ENCODE results near the gene CCDC60. TPM values are rescaled to one million over a fixed set of nuclear protein-coding genes. Genes with fewer than 3 reads are reported as not detected.

The CCDC60 gene
- total and polyA plus RNA-seq, 2 experiments from 2014 or later = 15.7 to 19.1 TPM

DNA sequence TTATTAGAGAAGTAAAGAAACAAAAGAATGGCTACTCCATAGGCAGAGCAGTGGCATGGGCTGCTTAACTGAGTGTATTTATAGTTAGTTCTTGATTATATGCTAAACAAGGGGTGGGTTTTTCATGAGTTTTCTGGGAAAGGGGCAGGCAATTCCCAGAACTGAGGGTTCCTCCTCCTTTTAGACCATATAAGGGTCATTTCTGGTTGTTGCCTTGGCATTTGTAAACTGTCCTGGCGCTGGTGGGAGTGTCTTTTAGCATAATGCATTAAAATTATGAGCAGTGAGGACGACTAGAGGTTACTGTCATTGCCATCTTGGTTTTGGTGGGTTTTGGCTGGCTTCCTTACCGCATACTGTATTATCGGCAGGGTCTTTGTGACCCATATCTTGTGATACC, 40.1 kb downstream of the CCDC60 start:
- TF ChIP-seq, protein P1, sequence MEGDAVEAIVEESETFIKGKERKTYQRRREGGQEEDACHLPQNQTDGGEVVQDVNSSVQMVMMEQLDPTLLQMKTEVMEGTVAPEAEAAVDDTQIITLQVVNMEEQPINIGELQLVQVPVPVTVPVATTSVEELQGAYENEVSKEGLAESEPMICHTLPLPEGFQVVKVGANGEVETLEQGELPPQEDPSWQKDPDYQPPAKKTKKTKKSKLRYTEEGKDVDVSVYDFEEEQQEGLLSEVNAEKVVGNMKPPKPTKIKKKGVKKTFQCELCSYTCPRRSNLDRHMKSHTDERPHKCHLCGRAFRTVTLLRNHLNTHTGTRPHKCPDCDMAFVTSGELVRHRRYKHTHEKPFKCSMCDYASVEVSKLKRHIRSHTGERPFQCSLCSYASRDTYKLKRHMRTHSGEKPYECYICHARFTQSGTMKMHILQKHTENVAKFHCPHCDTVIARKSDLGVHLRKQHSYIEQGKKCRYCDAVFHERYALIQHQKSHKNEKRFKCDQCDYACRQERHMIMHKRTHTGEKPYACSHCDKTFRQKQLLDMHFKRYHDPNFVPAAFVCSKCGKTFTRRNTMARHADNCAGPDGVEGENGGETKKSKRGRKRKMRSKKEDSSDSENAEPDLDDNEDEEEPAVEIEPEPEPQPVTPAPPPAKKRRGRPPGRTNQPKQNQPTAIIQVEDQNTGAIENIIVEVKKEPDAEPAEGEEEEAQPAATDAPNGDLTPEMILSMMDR (IDR thresholded peaks at IDR 0.05; ENCODE audit: low read depth, low read length) = no peak
- Histone ChIP-seq H3K4me3 (no peak overlapping the region), H3K27ac (peak overlapping the region; percentile 92), H3K36me3 (no peaks in the 10 kb centered on the region), H3K9me3 (ENCODE audit: low read depth) (no peaks in the 10 kb centered on the region), H3K4me1 (ENCODE audit: low read depth) (peaks cover 77% of the 10 kb centered on the region), H3K27me3 (no peaks in the 10 kb centered on the region)
- no peak for DNase-seq (ENCODE audit: low read depth in 1 of 2, low spot score in 1 of 2)

DNA sequence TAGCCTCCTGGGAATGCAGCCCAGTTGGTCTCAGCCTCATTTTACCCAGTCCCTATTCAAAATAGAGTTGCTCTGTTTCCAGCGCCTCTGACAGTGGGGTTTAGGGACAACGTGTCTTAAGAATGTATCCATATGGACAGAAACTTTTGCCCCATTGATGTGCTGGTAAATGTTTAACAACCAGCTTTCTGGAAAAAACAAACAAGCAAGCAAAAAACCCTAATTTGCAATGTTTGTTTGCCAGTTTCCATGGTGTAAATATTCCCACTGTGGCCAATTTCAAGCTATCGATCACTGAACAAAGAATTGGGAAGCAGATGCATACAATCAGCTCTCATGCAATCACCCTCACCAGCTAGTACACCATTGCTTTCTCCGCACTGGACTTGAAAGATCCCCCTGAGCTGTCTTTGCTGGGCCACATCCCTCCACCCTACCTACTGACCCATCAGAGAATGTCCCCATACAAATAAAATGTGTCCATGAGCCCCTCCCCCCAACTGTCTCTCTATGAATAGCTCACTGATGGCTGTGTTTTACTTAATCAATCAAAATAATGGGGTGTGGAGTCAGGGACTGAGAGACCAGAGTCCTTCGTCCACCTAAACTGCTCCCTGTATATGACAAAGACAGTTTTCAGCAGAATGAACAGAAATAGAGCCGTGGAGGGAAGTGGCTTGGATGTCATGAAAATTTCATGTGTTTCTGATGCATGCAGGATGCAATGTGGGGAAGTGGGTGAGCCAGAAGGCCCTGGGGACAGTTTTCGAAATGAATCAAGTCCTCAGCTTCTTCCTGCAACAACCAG, 40.8 kb downstream of the CCDC60 start:
- H3K4me3 ChIP-seq = no peak overlapping the region
- H3K27me3 ChIP-seq = no peaks in the 10 kb centered on the region
- peaks cover 72% of the 10 kb centered on the region for H3K4me1 ChIP-seq (ENCODE audit: low read depth)
- no peaks in the 10 kb centered on the region for H3K36me3 ChIP-seq
- DNase-seq (ENCODE audit: low read depth in 1 of 2, low spot score in 1 of 2) = no peak
- TF ChIP-seq, protein P1 (IDR thresholded peaks at IDR 0.05; ENCODE audit: low read depth, low read length) = no peak
- H3K9me3 ChIP-seq (ENCODE audit: low read depth) = no peaks in the 10 kb centered on the region
- peak overlapping the region; percentile 92 for H3K27ac ChIP-seq

- no peaks in the 10 kb centered on the region for H3K9me3 ChIP-seq (ENCODE audit: low read depth)
- peak overlapping the region; percentile 92 for H3K27ac ChIP-seq
- H3K4me3 ChIP-seq = no peak overlapping the region
- H3K27me3 ChIP-seq = no peaks in the 10 kb centered on the region
- no peaks in the 10 kb centered on the region for H3K36me3 ChIP-seq
- TF ChIP-seq, protein P1 (IDR thresholded peaks at IDR 0.05; ENCODE audit: low read depth, low read length) = no peak
- no peak for DNase-seq (ENCODE audit: low read depth in 1 of 2, low spot score in 1 of 2)
- peaks cover 72% of the 10 kb centered on the region for H3K4me1 ChIP-seq (ENCODE audit: low read depth)
Measured at GRCh38 chr12:119375883-119376190, 41.3 kb downstream of the CCDC60 start.

- DNase-seq (ENCODE audit: low read depth in 1 of 2, low spot score in 1 of 2) = no peak
- peak overlapping the region; percentile 68 for H3K27ac ChIP-seq
- H3K4me1 ChIP-seq (ENCODE audit: low read depth) = peaks cover 71% of the 10 kb centered on the region
- H3K27me3 ChIP-seq = no peaks in the 10 kb centered on the region
- H3K36me3 ChIP-seq = no peaks in the 10 kb centered on the region
- no peaks in the 10 kb centered on the region for H3K9me3 ChIP-seq (ENCODE audit: low read depth)
- TF ChIP-seq, protein P1 (IDR thresholded peaks at IDR 0.05; ENCODE audit: low read depth, low read length) = no peak
- H3K4me3 ChIP-seq = no peak overlapping the region
Measured at GRCh38 chr12:119378903-119379302, 44.4 kb downstream of the CCDC60 start.

DNA sequence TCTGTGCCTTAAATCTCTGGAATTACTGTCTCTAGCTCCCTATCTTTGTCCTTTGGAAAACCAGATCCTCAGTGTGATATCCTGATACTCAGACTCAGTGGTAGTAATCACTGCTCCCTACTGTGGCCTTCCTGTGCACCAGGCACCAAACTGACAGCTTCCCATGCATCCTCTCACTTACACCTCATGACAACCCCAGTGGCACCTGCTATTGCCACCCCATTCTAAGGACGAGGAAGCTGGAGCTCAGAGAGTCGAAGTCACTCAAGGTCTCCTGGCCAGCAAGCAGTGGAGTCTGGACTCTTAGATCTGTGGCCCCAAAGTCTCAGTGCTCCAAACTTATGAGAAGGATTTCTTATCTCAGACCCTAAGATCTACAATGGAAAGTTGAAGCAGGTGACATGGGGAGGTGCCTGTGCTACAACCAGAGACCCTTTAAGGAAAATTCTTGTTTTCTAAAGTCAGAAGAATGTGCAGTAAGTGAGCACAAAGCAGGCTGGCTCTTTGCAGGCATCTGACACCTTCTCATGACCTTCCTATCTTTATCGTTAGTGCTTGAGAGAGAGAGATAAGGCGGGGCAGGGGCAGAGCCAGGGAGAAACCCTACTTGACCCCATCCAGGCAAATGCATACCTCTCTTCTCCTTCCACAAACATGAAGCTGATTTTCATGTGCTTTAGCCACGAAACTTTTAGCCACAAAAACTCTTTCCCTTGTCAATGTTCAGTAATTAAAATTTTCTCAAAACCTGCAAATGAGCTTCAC, 47.1 kb downstream of the CCDC60 start:
- H3K27me3 ChIP-seq = no peaks in the 10 kb centered on the region
- DNase-seq (ENCODE audit: low read depth in 1 of 2, low spot score in 1 of 2) = peak in 1 of 2 donors; percentile 84
- TF ChIP-seq, protein P1 (IDR thresholded peaks at IDR 0.05; ENCODE audit: low read depth, low read length) = no peak
- peaks cover 63% of the 10 kb centered on the region for H3K4me1 ChIP-seq (ENCODE audit: low read depth)
- no peak overlapping the region for H3K4me3 ChIP-seq
- peak overlapping the region; percentile 95 for H3K27ac ChIP-seq
- H3K36me3 ChIP-seq = no peaks in the 10 kb centered on the region
- no peaks in the 10 kb centered on the region for H3K9me3 ChIP-seq (ENCODE audit: low read depth)
